B cell (primary cell): ENCODE measurements around the gene CDK4. TPM values are rescaled to one million over a fixed set of nuclear protein-coding genes. Genes with fewer than 3 reads are reported as not detected.
A peak's percentile ranks its signal among the peaks of the same experiment; 100 is the strongest.

ENCODE experiments used
- ATAC-seq: fragments of 200-7000 bp; cut with Tn5 transposase; one replicate; pipeline ENCODE4 v1.10.0; 2021; ENCODE audit warnings: low read depth, mild to moderate bottlenecking, moderate number of reproducible peaks, moderate library complexity
- CTCF ChIA-PET: fragments of 350-600 bp; sonication (Branson Sonifier 250); formaldehyde crosslinking; loops from one replicate; lab custom pipeline; 2021; ENCODE audit warnings: antibody characterized with exemption, inconsistent platforms; lab: Charles Lee
- POLR2A ChIA-PET: fragments of 350-600 bp; sonication (Branson Sonifier 250); formaldehyde crosslinking; loops from one replicate; lab custom pipeline; 2021; ENCODE audit warnings: antibody characterized with exemption; lab: Charles Lee
- DNase-seq: peaks from one replicate; pipeline ENCODE4 v3.0.0; 2013
- H2AFZ ChIP-seq: 2 replicates; pipeline ENCODE4 v1.6.1; 2012; ENCODE audit warnings: mild to moderate bottlenecking, low read depth, low read length; ENCODE audit not compliant: insufficient read depth, poor library complexity, severe bottlenecking
- H3K27ac ChIP-seq, 2 donors: 1 replicate in 1 of 2; 2 replicates in 1 of 2; pipeline ENCODE4 v1.5.1; 2012 to 2013; ENCODE audit warnings: low read length in 2 of 2, mild to moderate bottlenecking in 2 of 2, moderate library complexity in 1 of 2
- H3K27me3 ChIP-seq, 4 experiments: fragments of 200-600 bp in 1 of 4; sonication (generic) in 1 of 4; replicated peaks in 1 of 4; 1 replicate in 2 of 4; 2 replicates in 2 of 4; pipeline versions ENCODE4 v1.6.1 to v1.7.0; 2013 to 2016; ENCODE audit warnings: low read length in 3 of 4, mild to moderate bottlenecking in 2 of 4, mixed read lengths in 1 of 4, moderate library complexity in 1 of 4; ENCODE audit not compliant: insufficient read depth in 4 of 4, control insufficient read depth in 3 of 4; ENCODE audit errors: control extremely low read depth in 1 of 4
- H3K36me3 ChIP-seq, 2 experiments: replicated peaks in 1 of 2; 1 replicate in 1 of 2; 2 replicates in 1 of 2; pipeline versions ENCODE4 v1.6.1 to v1.7.1; 2013; ENCODE audit warnings: low read length in 1 of 2; ENCODE audit not compliant: insufficient read depth in 2 of 2, control insufficient read depth in 1 of 2; ENCODE audit errors: control extremely low read depth in 1 of 2, extremely low read depth in 1 of 2
- H3K4me1 ChIP-seq, 2 donors: fragments of 200-600 bp in 1 of 2; sonication (generic) in 1 of 2; 1 replicate in 1 of 2; 2 replicates in 1 of 2; pipeline versions ENCODE4 v1.5.1 to v1.6.1; 2013 to 2017; ENCODE audit warnings: low read length in 2 of 2; ENCODE audit not compliant: control insufficient read depth in 2 of 2, insufficient read depth in 2 of 2
- H3K4me2 ChIP-seq: replicated peaks from 2 replicates; pipeline ENCODE3; 2012; ENCODE audit warnings: mild to moderate bottlenecking, low read depth, low read length; ENCODE audit not compliant: poor library complexity, severe bottlenecking
- H3K4me3 ChIP-seq, 5 experiments: fragments of 200-600 bp in 1 of 5; sonication (generic) in 1 of 5; 1 replicate in 3 of 5; 2 replicates in 2 of 5; pipeline versions ENCODE4 v1.5.1 to v1.7.0; 2011 to 2016; ENCODE audit warnings: low read length in 4 of 5, mild to moderate bottlenecking in 4 of 5, low read depth in 2 of 5, control low read depth in 1 of 5, moderate library complexity in 1 of 5; ENCODE audit not compliant: insufficient read depth in 1 of 5; ENCODE audit errors: control extremely low read depth in 1 of 5, extremely low read depth in 1 of 5
- H3K79me2 ChIP-seq: fragments of 200-600 bp; sonication (generic); one replicate; pipeline ENCODE4 v1.6.0; 2016; ENCODE audit warnings: low read length; ENCODE audit not compliant: control insufficient read depth, insufficient read depth
- H3K9ac ChIP-seq: fragments of 200-600 bp; sonication (generic); 2 replicates; pipeline ENCODE4 v1.6.1; 2017; ENCODE audit warnings: mild to moderate bottlenecking, low read length, moderate library complexity
- H3K9me3 ChIP-seq, 3 donors: one replicate each; pipeline versions ENCODE4 v1.6.1 to v1.7.1; 2013; ENCODE audit warnings: low read length in 2 of 3; ENCODE audit not compliant: control insufficient read depth in 2 of 3, insufficient read depth in 1 of 3; ENCODE audit errors: control extremely low read depth in 1 of 3
- H4K20me1 ChIP-seq: 2 replicates; pipeline ENCODE4 v1.6.0; 2012; ENCODE audit warnings: mild to moderate bottlenecking, low read length; ENCODE audit not compliant: insufficient read depth, control insufficient read depth, poor library complexity, severe bottlenecking
- H3K27ac Mint-ChIP-seq: one replicate; pipeline ENCODE4 v1.8.0; 2021; ENCODE audit warnings: mixed read lengths
- H3K27me3 Mint-ChIP-seq: one replicate; pipeline ENCODE4 v1.8.0; 2021; ENCODE audit warnings: mixed read lengths
- H3K4me1 Mint-ChIP-seq: one replicate; pipeline ENCODE4 v1.8.0; 2021; ENCODE audit warnings: mixed read lengths
- H3K4me3 Mint-ChIP-seq: one replicate; pipeline ENCODE4 v1.8.0; 2021; ENCODE audit warnings: mixed read lengths
- H3K9me3 Mint-ChIP-seq: one replicate; pipeline ENCODE4 v1.8.0; 2022; ENCODE audit warnings: mixed read lengths; ENCODE audit not compliant: insufficient read depth
- EZH2 ChIP-seq: IDR thresholded peaks from 2 replicates; pipeline ENCODE4 v1.6.1; 2012; ENCODE audit warnings: borderline replicate concordance, low read depth, mild to moderate bottlenecking, moderate library complexity, low read length; ENCODE audit not compliant: insufficient read depth, poor library complexity, severe bottlenecking
- WGBS: methylation state at CpG from one replicate; pipeline ENCODE4 v1.1.5; 2013; ENCODE audit warnings: missing lambda C conversion rate; ENCODE audit not compliant: insufficient coverage; 5-methylcytosine and 5-hydroxymethylcytosine counted together
- intact Hi-C: fragments of 100-400 bp; cut with micrococcal nuclease; formaldehyde crosslinking; loops from one replicate; pipeline ENCODE4 v1.10.0; 2022
- polyA plus RNA-seq: library from polyadenylated mRNA; depleted of rRNA; stranded (reverse); fragments of >200 nt; gene quantifications from 2 replicates; pipeline ENCODE4 v1.2.3, GENCODE V29; 2012
- total RNA-seq, 2 donors: library from RNA; stranded (reverse); fragments of 120-200 nt in 1 of 2; gene quantifications; 1 replicate in 1 of 2; 2 replicates in 1 of 2; pipeline versions ENCODE4 v1.2.3 to v1.2.4, GENCODE V29; 2013 to 2022
- TF ChIP-seq, protein P1 (sequence below): fragments of 200-600 bp; IDR thresholded peaks from one replicate; pipeline ENCODE4 v1.8.0; 2022; ENCODE audit warnings: antibody characterized with exemption, mild to moderate bottlenecking

The CDK4 gene
- total and polyA plus RNA-seq, 2 donors (not counting 1 experiment from before 2014, with no cell fraction given): 34.8 to 44.6 TPM

DNA sequence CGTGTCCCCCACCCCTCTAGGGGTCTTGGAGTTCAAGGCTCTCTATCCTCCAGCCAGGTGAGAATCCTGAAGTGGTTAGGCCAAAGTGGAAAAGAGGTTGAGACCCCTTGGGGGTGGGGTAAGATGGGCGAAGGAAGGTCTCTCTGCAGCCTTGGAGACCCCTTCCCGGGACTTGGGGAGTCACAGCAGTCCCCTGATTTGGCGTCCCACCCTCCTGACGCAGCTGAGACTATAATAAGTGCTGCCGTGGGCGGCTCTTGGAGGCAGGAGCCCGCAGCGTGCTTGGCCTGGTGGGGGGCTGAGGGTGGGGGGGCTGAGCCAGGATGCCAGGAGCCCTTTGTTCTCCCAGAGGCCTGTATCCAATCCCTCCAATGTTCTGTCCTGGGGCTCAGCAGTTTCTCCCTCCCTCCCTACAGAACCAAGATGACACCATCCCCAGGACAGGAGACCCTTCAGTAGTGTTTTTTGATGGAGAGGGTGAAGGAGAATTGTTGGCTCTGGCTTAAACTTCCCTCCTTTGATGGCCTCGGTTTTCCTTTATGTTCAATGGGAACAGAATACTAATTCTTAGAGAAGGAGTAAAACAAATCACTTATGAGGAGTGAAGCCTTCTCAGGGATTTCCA lies 12.1 kb downstream of the CDK4 start:
- no peaks in the 10 kb centered on the region for H3K9me3 ChIP-seq
- Mint-ChIP-seq H3K4me3 (no peak overlapping the region), H3K4me1 (peaks cover 45% of the 10 kb centered on the region), H3K27me3 (no peaks in the 10 kb centered on the region), H3K9me3 (no peaks in the 10 kb centered on the region), H3K27ac (no peak overlapping the region)
- POLR2A ChIA-PET: no interaction called here
- no peak for DNase-seq
- H3K79me2 ChIP-seq: peaks cover 73% of the 10 kb centered on the region
- H3K4me1 ChIP-seq: peaks cover 38 to 48% of the 10 kb centered on the region in 2 donors
- CTCF ChIA-PET: interaction anchor here (0.5 to 4.0 kb wide), 4 partner anchors 11 to 1615 kb away, joined by 3 to 21 read pairs (median 6); no protein-coding TSS in a partner anchor
- intact Hi-C loops: loop anchor here (5.0 kb wide), 2 partner anchors 42 to 108 kb away; partner anchors contain the start of genes B4GALNT1 and TSFM
- ATAC-seq: no peak
- peak overlapping the region; percentile 71 for H3K4me2 ChIP-seq
- H3K27ac ChIP-seq: peak overlapping the region in 1 of 2 donors; percentile 70
- no peaks in the 10 kb centered on the region for H3K27me3 ChIP-seq
- H4K20me1 ChIP-seq: peaks cover 57% of the 10 kb centered on the region
- H3K4me3 ChIP-seq: peak overlapping the region in 1 of 5 experiments; percentile 73
- peaks cover 0 to 25% of the 10 kb centered on the region in 2 experiments for H3K36me3 ChIP-seq
- 100% methylated on average over 1 of the region's 10 CpGs for WGBS
- no peak overlapping the region for H2AFZ ChIP-seq
- H3K9ac ChIP-seq: no peak overlapping the region
- no peak for TF ChIP-seq EZH2
- TF ChIP-seq, protein P1, sequence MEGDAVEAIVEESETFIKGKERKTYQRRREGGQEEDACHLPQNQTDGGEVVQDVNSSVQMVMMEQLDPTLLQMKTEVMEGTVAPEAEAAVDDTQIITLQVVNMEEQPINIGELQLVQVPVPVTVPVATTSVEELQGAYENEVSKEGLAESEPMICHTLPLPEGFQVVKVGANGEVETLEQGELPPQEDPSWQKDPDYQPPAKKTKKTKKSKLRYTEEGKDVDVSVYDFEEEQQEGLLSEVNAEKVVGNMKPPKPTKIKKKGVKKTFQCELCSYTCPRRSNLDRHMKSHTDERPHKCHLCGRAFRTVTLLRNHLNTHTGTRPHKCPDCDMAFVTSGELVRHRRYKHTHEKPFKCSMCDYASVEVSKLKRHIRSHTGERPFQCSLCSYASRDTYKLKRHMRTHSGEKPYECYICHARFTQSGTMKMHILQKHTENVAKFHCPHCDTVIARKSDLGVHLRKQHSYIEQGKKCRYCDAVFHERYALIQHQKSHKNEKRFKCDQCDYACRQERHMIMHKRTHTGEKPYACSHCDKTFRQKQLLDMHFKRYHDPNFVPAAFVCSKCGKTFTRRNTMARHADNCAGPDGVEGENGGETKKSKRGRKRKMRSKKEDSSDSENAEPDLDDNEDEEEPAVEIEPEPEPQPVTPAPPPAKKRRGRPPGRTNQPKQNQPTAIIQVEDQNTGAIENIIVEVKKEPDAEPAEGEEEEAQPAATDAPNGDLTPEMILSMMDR: no peak

DNA sequence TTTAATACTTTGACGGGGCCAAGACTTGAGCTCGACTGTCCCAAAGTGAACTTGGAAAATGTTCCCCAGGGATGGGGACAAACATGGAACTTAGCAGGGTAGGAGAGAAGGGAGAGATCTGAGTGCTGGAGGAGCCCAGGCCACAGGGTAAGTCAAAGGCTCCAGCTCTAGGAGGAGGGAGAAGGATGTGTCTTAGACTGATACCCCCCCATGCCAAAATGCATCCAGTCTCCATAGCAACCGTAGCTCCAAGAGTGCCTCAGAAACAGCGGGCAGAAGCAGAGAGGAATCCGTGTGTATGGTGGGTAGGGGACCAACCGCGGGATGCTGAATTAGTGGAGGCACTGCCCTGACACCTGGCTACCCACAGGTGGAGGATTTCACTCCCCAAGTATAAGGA lies 12.7 kb downstream of the CDK4 start:
- Mint-ChIP-seq H3K27me3 (no peaks in the 10 kb centered on the region), H3K9me3 (no peaks in the 10 kb centered on the region), H3K4me3 (peak overlapping the region; percentile 17), H3K27ac (peak overlapping the region; percentile 1), H3K4me1 (peaks cover 40% of the 10 kb centered on the region)
- H3K9ac ChIP-seq: no peak overlapping the region
- no peak overlapping the region for H3K4me3 ChIP-seq
- H3K27me3 ChIP-seq: no peaks in the 10 kb centered on the region
- peaks cover 0 to 32% of the 10 kb centered on the region in 2 experiments for H3K36me3 ChIP-seq
- no peak overlapping the region for H3K27ac ChIP-seq
- H4K20me1 ChIP-seq: peaks cover 57% of the 10 kb centered on the region
- no peak overlapping the region for H2AFZ ChIP-seq
- no peak for DNase-seq
- peaks cover 38 to 44% of the 10 kb centered on the region in 2 donors for H3K4me1 ChIP-seq
- peak overlapping the region; percentile 9 for H3K4me2 ChIP-seq
- WGBS: 100% methylated on average over 5 of the region's 7 CpGs
- ChIA-PET POLR2A (no interaction called here), CTCF (interaction anchor here (0.6 to 4.0 kb wide), 2 partner anchors 17 to 1615 kb away, joined by 4 to 21 read pairs; no protein-coding TSS in a partner anchor)
- no peak for ATAC-seq
- peaks cover 71% of the 10 kb centered on the region for H3K79me2 ChIP-seq
- intact Hi-C loops: no loop called here
- no peak for TF ChIP-seq EZH2
- no peaks in the 10 kb centered on the region for H3K9me3 ChIP-seq
